ENCODE measurements around the gene ZPBP. TPM values are rescaled to one million over a fixed set of nuclear protein-coding genes. Genes with fewer than 3 reads are reported as not detected.
A peak's percentile ranks its signal among the peaks of the same experiment; 100 is the strongest.

The ZPBP gene
- total and polyA plus RNA-seq, 2 donors from 2014 or later = 0.22 TPM; not detected in 1

DNA sequence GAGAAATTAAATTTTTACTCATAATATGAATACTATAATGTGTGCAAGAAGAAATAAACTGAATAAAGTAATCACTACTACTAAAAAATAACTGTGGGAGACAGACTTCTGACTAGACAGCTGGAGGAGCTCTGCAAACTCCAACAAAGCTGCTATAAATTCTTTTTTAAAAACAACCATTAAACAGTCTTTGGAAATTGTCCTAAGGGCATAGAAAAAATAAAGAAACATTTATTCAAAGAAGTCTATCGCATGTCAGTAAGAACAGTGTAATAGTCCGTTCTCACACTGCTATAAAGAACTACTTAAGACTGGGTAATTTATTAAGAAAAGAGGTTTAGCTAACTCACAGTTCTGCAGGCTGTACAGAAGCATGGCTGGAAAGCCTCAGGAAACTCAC lies 56.0 kb downstream of the ZPBP start:
- no peaks in the 10 kb centered on the region for H3K36me3 ChIP-seq (ENCODE audit: control insufficient read depth in 2 of 3, insufficient read depth in 3 of 3, low read length in 3 of 3)
- intact Hi-C loops (cut with DNase I) = no loop called here
- H3K4me3 ChIP-seq (ENCODE audit: low read length in 3 of 3) = no peak overlapping the region
- H3K9ac ChIP-seq (ENCODE audit: low read length in 3 of 3) = no peak overlapping the region
- FAIRE-seq = no peak
- H3K4me1 ChIP-seq (ENCODE audit: control insufficient read depth in 2 of 3, insufficient read depth in 2 of 3, low read depth in 1 of 3, low read length in 3 of 3) = no peaks in the 10 kb centered on the region
- H3K27ac ChIP-seq (ENCODE audit: low read depth in 2 of 2, low read length in 2 of 2) = no peak overlapping the region
- DNase-seq = peak in 2 of 5 donors; percentile 36 to 78
- H3K9me3 ChIP-seq (ENCODE audit: control insufficient read depth in 2 of 3, insufficient read depth in 1 of 3, low read length in 3 of 3) = no peaks in the 10 kb centered on the region
- H3K27me3 ChIP-seq (ENCODE audit: control insufficient read depth, insufficient read depth, low read length) = no peaks in the 10 kb centered on the region
- TF ChIP-seq, protein P1, sequence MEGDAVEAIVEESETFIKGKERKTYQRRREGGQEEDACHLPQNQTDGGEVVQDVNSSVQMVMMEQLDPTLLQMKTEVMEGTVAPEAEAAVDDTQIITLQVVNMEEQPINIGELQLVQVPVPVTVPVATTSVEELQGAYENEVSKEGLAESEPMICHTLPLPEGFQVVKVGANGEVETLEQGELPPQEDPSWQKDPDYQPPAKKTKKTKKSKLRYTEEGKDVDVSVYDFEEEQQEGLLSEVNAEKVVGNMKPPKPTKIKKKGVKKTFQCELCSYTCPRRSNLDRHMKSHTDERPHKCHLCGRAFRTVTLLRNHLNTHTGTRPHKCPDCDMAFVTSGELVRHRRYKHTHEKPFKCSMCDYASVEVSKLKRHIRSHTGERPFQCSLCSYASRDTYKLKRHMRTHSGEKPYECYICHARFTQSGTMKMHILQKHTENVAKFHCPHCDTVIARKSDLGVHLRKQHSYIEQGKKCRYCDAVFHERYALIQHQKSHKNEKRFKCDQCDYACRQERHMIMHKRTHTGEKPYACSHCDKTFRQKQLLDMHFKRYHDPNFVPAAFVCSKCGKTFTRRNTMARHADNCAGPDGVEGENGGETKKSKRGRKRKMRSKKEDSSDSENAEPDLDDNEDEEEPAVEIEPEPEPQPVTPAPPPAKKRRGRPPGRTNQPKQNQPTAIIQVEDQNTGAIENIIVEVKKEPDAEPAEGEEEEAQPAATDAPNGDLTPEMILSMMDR (IDR thresholded peaks at IDR 0.05; ENCODE audit: borderline replicate concordance, extremely low read depth, insufficient read depth) = no peak

DNA sequence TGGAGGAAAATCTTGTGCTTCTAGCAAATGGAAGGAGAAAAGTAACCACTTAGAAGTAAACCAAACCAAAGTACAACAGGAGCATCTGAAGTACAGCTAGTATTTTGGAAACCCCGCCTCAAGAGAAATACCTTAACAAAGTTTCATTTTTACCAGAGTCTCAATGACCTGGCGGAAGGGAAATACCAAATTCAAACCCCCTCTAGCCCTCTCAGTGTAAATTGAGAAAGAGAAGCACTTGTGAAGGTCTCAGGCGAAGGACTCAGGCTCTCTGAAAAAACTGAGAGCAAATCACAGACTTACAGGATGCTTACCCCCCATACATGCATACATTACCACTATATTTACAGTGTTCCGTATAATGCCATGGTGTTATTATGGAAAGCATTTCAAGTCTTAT lies 70.1 kb downstream of the ZPBP start:
- Histone ChIP-seq H3K27ac (ENCODE audit: low read depth in 2 of 2, low read length in 2 of 2) (no peak overlapping the region), H3K4me3 (ENCODE audit: low read length in 3 of 3) (no peak overlapping the region), H3K4me1 (ENCODE audit: control insufficient read depth in 2 of 3, insufficient read depth in 2 of 3, low read depth in 1 of 3, low read length in 3 of 3) (no peaks in the 10 kb centered on the region), H3K36me3 (ENCODE audit: control insufficient read depth in 2 of 3, insufficient read depth in 3 of 3, low read length in 3 of 3) (no peaks in the 10 kb centered on the region), H3K27me3 (ENCODE audit: control insufficient read depth, insufficient read depth, low read length) (no peaks in the 10 kb centered on the region), H3K9ac (ENCODE audit: low read length in 3 of 3) (no peak overlapping the region), H3K9me3 (ENCODE audit: control insufficient read depth in 2 of 3, insufficient read depth in 1 of 3, low read length in 3 of 3) (peaks cover 0 to 2% (median 0%) of the 10 kb centered on the region in 3 donors)
- DNase-seq (no peak), FAIRE-seq (no peak)
- TF ChIP-seq, protein P1 (IDR thresholded peaks at IDR 0.05; ENCODE audit: borderline replicate concordance, extremely low read depth, insufficient read depth) = no peak
- intact Hi-C loops (cut with DNase I) = no loop called here

DNA sequence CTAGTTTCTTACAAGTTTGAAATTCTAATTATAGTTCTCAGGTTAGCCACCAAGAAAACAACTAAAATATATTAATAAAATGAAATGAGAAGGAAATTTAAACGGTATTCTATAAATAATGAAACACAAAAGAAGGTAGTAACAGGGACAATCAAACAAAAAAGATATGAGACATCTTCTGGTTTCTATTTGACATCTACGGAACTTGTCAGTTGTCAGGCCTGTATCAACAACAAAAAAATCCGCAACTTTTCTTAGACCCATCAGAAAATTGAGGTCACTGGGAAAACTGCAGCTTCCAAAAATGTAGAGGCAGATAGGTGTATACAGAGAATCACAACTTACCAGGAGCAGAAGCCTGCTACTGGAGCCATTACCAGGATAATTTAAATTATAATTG lies 70.6 kb downstream of the ZPBP start:
- no peak overlapping the region for H3K9ac ChIP-seq (ENCODE audit: low read length in 3 of 3)
- intact Hi-C loops (cut with DNase I) = no loop called here
- no peaks in the 10 kb centered on the region for H3K36me3 ChIP-seq (ENCODE audit: control insufficient read depth in 2 of 3, insufficient read depth in 3 of 3, low read length in 3 of 3)
- no peak overlapping the region for H3K4me3 ChIP-seq (ENCODE audit: low read length in 3 of 3)
- no peak for DNase-seq
- H3K9me3 ChIP-seq (ENCODE audit: control insufficient read depth in 2 of 3, insufficient read depth in 1 of 3, low read length in 3 of 3) = peaks cover 0 to 2% (median 0%) of the 10 kb centered on the region in 3 donors
- FAIRE-seq = no peak
- H3K27ac ChIP-seq (ENCODE audit: low read depth in 2 of 2, low read length in 2 of 2) = no peak overlapping the region
- no peaks in the 10 kb centered on the region for H3K27me3 ChIP-seq (ENCODE audit: control insufficient read depth, insufficient read depth, low read length)
- H3K4me1 ChIP-seq (ENCODE audit: control insufficient read depth in 2 of 3, insufficient read depth in 2 of 3, low read depth in 1 of 3, low read length in 3 of 3) = no peaks in the 10 kb centered on the region
- TF ChIP-seq, protein P1 (IDR thresholded peaks at IDR 0.05; ENCODE audit: borderline replicate concordance, extremely low read depth, insufficient read depth) = no peak

DNA sequence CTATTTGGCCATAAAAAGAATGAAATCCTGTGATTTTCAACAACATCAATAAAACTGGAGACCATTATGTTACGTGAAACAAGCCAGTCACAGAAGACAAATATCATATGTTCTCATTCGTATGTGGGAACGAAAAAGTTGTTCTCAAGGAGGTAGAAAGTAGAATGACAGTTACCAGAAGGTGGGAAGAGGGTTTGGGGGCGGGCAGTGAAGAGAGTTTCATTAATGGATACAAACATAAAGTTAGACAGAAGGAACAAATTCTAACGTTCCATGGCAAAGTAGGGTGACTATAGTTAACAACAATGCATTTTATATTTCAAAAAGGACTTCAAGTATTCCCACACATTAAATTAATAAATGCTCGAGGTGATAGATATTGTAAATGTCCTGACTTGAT lies 97.4 kb downstream of the ZPBP start:
- no peak overlapping the region for H3K27ac ChIP-seq (ENCODE audit: low read depth in 2 of 2, low read length in 2 of 2)
- no peaks in the 10 kb centered on the region for H3K36me3 ChIP-seq (ENCODE audit: control insufficient read depth in 2 of 3, insufficient read depth in 3 of 3, low read length in 3 of 3)
- H3K9me3 ChIP-seq (ENCODE audit: control insufficient read depth in 2 of 3, insufficient read depth in 1 of 3, low read length in 3 of 3) = no peaks in the 10 kb centered on the region
- DNase-seq = no peak
- TF ChIP-seq, protein P1 (IDR thresholded peaks at IDR 0.05; ENCODE audit: borderline replicate concordance, extremely low read depth, insufficient read depth) = no peak
- no peaks in the 10 kb centered on the region for H3K27me3 ChIP-seq (ENCODE audit: control insufficient read depth, insufficient read depth, low read length)
- intact Hi-C loops (cut with DNase I) = no loop called here
- H3K4me1 ChIP-seq (ENCODE audit: control insufficient read depth in 2 of 3, insufficient read depth in 2 of 3, low read depth in 1 of 3, low read length in 3 of 3) = no peaks in the 10 kb centered on the region
- no peak overlapping the region for H3K9ac ChIP-seq (ENCODE audit: low read length in 3 of 3)
- no peak overlapping the region for H3K4me3 ChIP-seq (ENCODE audit: low read length in 3 of 3)
- FAIRE-seq = no peak
